ENCODE measurements around the gene THUMPD3. TPM values are rescaled to one million over a fixed set of nuclear protein-coding genes. Genes with fewer than 3 reads are reported as not detected.

The THUMPD3 gene
- total and polyA plus RNA-seq, 7 donors: 15.6 to 38.5 (median 30.9) TPM

GRCh38 chr3:9408546-9408945 is 45.7 kb downstream of the THUMPD3 start:
- Histone ChIP-seq H3K27me3 (no peaks in the 10 kb centered on the region), H3K4me3 (no peak overlapping the region), H3K36me3 (no peaks in the 10 kb centered on the region), H3K9me3 (no peaks in the 10 kb centered on the region), H3K4me1 (peaks cover 0 to 96% (median 82%) of the 10 kb centered on the region in 4 donors), H3K27ac (peak overlapping the region in 3 of 4 donors; percentile 3 to 99 (median 54))
- DNase-seq: no peak
- 86 to 92% methylated on average over 1 of the region's 1 CpG for WGBS, 2 donors
- intact Hi-C loops (cut with DNase I): no loop called here
- TF ChIP-seq POLR2A (IDR thresholded peaks at IDR 0.05) (no peak), EP300 (IDR thresholded peaks at IDR 0.05) (no peak), POLR2AphosphoS5 (IDR thresholded peaks at IDR 0.05) (peak in 2 of 4 donors; percentile 39 to 45)
- TF ChIP-seq, protein P1, sequence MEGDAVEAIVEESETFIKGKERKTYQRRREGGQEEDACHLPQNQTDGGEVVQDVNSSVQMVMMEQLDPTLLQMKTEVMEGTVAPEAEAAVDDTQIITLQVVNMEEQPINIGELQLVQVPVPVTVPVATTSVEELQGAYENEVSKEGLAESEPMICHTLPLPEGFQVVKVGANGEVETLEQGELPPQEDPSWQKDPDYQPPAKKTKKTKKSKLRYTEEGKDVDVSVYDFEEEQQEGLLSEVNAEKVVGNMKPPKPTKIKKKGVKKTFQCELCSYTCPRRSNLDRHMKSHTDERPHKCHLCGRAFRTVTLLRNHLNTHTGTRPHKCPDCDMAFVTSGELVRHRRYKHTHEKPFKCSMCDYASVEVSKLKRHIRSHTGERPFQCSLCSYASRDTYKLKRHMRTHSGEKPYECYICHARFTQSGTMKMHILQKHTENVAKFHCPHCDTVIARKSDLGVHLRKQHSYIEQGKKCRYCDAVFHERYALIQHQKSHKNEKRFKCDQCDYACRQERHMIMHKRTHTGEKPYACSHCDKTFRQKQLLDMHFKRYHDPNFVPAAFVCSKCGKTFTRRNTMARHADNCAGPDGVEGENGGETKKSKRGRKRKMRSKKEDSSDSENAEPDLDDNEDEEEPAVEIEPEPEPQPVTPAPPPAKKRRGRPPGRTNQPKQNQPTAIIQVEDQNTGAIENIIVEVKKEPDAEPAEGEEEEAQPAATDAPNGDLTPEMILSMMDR (IDR thresholded peaks at IDR 0.05): no peak

- Histone ChIP-seq H3K27ac (peak overlapping the region in 2 of 4 donors; percentile 54 to 99), H3K27me3 (no peaks in the 10 kb centered on the region), H3K36me3 (no peaks in the 10 kb centered on the region), H3K4me1 (peaks cover 0 to 87% (median 79%) of the 10 kb centered on the region in 4 donors), H3K4me3 (no peak overlapping the region), H3K9me3 (no peaks in the 10 kb centered on the region)
- no peak for DNase-seq
- 80 to 89% methylated on average over 6 of the region's 6 CpGs for WGBS, 2 donors
- TF ChIP-seq, protein P1 (IDR thresholded peaks at IDR 0.05): no peak
- TF ChIP-seq EP300 (IDR thresholded peaks at IDR 0.05): no peak
- no peak for TF ChIP-seq POLR2AphosphoS5 (IDR thresholded peaks at IDR 0.05)
- TF ChIP-seq POLR2A (IDR thresholded peaks at IDR 0.05): no peak
- intact Hi-C loops (cut with DNase I): no loop called here
Observed at GRCh38 chr3:9409981-9410854, 47.4 kb downstream of the THUMPD3 start.

DNA sequence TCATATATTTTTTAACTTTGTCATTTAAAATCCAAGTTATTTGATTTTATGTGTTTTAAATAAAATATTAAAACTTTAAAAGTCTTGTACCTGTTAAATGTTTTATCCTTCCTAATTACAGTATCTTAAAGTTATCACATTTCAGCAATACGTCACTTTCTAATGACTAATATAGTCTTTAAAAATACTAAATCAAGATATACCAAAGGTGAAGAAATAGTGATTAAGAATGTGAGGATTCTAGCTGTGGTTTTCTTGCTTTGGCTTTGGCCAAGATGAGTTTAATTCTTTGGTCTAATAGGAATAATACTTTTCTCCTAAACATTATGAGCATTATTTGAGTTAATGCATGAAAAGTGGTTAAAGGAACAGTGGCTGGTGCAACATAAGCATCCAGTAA is 48.4 kb downstream of the THUMPD3 start:
- H3K27ac ChIP-seq: peak overlapping the region in 2 of 4 donors; percentile 54 to 99

DNA sequence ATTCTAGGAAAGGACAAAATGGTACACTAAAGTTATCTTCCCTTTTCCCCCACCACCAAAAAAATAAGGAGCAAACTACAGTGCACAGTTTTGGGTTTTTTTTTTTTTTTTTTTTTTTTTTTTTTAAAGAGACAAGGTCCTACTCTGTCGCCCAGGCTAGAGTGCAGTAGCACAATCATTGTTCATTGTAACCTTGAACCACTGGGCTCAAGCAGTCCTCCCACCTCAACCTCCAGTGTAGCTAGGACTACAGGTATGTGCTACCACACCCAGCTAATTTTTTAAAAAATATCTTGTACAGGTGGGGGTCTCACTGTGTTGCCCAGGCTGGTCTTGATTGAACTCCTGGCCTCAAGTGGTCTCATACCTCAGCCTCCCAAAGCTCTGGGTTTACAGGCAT is 49.4 kb downstream of the THUMPD3 start:
- intact Hi-C loops (cut with DNase I): no loop called here
- H3K36me3 ChIP-seq: no peaks in the 10 kb centered on the region
- TF ChIP-seq, protein P1 (IDR thresholded peaks at IDR 0.05): no peak
- TF ChIP-seq EP300 (IDR thresholded peaks at IDR 0.05): no peak
- no peak for TF ChIP-seq POLR2AphosphoS5 (IDR thresholded peaks at IDR 0.05)
- no peak for TF ChIP-seq POLR2A (IDR thresholded peaks at IDR 0.05)
- no peaks in the 10 kb centered on the region for H3K27me3 ChIP-seq
- H3K4me3 ChIP-seq: no peak overlapping the region
- WGBS, 2 donors: 69 to 89% methylated on average over 1 of the region's 1 CpG
- H3K4me1 ChIP-seq: peaks cover 0 to 85% (median 76%) of the 10 kb centered on the region in 4 donors
- DNase-seq: no peak
- H3K27ac ChIP-seq: peak overlapping the region in 1 of 4 donors; percentile 0
- no peaks in the 10 kb centered on the region for H3K9me3 ChIP-seq

More for the DNA sequence above, 48.4 kb downstream of the THUMPD3 start:
- no peak overlapping the region for H3K4me3 ChIP-seq
- intact Hi-C loops (cut with DNase I): no loop called here
- peaks cover 0 to 87% (median 77%) of the 10 kb centered on the region in 4 donors for H3K4me1 ChIP-seq
- H3K36me3 ChIP-seq: no peaks in the 10 kb centered on the region
- TF ChIP-seq, protein P1 (IDR thresholded peaks at IDR 0.05): no peak
- no peak for TF ChIP-seq POLR2A (IDR thresholded peaks at IDR 0.05)
- no peak for TF ChIP-seq EP300 (IDR thresholded peaks at IDR 0.05)
- TF ChIP-seq POLR2AphosphoS5 (IDR thresholded peaks at IDR 0.05): no peak
- no peaks in the 10 kb centered on the region for H3K9me3 ChIP-seq
- DNase-seq: no peak
- H3K27me3 ChIP-seq: no peaks in the 10 kb centered on the region
- WGBS, 2 donors: 88 to 93% methylated on average over 1 of the region's 1 CpG
